ENCODE measurements around the gene NAALADL2. TPM values are rescaled to one million over a fixed set of nuclear protein-coding genes. Genes with fewer than 3 reads are reported as not detected.
A peak's percentile ranks its signal among the peaks of the same experiment; 100 is the strongest.

The NAALADL2 gene
- total RNA-seq, 1 experiment from 2014 or later = 1.6 TPM

- Histone ChIP-seq H3K4me2 (ENCODE audit: insufficient read depth, insufficient read length, low read length) (no peak overlapping the region), H3K4ac (ENCODE audit: low read depth, low read length) (no peak overlapping the region), H2BK120ac (ENCODE audit: low read depth, low read length, poor library complexity, severe bottlenecking) (no peak overlapping the region), H3K4me1 (ENCODE audit: insufficient read depth, low read length) (no peaks in the 10 kb centered on the region), H3K27ac (ENCODE audit: insufficient read length, low read depth, low read length) (no peak overlapping the region), H4K20me1 (ENCODE audit: control insufficient read depth, insufficient read depth, insufficient read length) (no peaks in the 10 kb centered on the region), H2BK12ac (ENCODE audit: insufficient read length, low read depth, low read length) (no peak overlapping the region), H3K23me2 (ENCODE audit: insufficient read length, low read depth, low read length, poor library complexity, severe bottlenecking) (no peaks in the 10 kb centered on the region), H3K18ac (ENCODE audit: insufficient read length, low read depth, low read length) (no peak overlapping the region), H2AK5ac (ENCODE audit: insufficient read length, low read length) (no peak overlapping the region), H3K9me3 (ENCODE audit: control insufficient read depth, low read depth, low read length) (no peaks in the 10 kb centered on the region), H4K91ac (ENCODE audit: insufficient read length, low read depth, low read length) (no peak overlapping the region), H3K14ac (ENCODE audit: insufficient read depth, low read length) (no peak overlapping the region), H2BK15ac (ENCODE audit: low read depth, low read length) (no peak overlapping the region), H3K79me1 (ENCODE audit: insufficient read depth, low read depth, low read length, poor library complexity, severe bottlenecking) (no peaks in the 10 kb centered on the region), H2AFZ (ENCODE audit: low read length) (peak overlapping the region; percentile 59), H2BK5ac (ENCODE audit: insufficient read length, low read length) (no peak overlapping the region), H4K5ac (ENCODE audit: insufficient read length, low read depth, low read length) (no peak overlapping the region), H3T11ph (ENCODE audit: low read length) (no peak overlapping the region), H3K27me3 (ENCODE audit: insufficient read depth, low read length) (no peaks in the 10 kb centered on the region), H2BK20ac (ENCODE audit: low read depth, low read length, poor library complexity, severe bottlenecking) (no peak overlapping the region), H3K79me2 (ENCODE audit: insufficient read depth, low read length) (no peaks in the 10 kb centered on the region), H3K23ac (ENCODE audit: insufficient read length, low read depth, low read length) (no peak overlapping the region), H3K56ac (ENCODE audit: insufficient read length, low read depth, low read length) (no peak overlapping the region), H3K9ac (ENCODE audit: extremely low read depth, insufficient read length, low read length) (no peak overlapping the region), H4K8ac (replicated peaks; ENCODE audit: insufficient read length, low read depth, low read length) (no peak overlapping the region)
- no CpG with 5 or more reads among the region's 3 CpGs for WGBS (ENCODE audit: extremely low coverage, insufficient read length, low lambda C conversion rate)
- Mint-ChIP-seq H3K27ac (no peak overlapping the region), H3K27me3 (ENCODE audit: low read depth) (no peaks in the 10 kb centered on the region), H3K4me1 (peaks cover 4% of the 10 kb centered on the region in 2 experiments; a peak in 2 of 4 replicates), H3K9me3 (peaks cover 15 to 25% of the 10 kb centered on the region in 2 experiments; a peak in 4 of 5 replicates), H3K4me3 (no peak overlapping the region), H3K36me3 (ENCODE audit: insufficient read depth in 1 of 3, low read depth in 3 of 3) (peaks cover 9 to 24% (median 16%) of the 10 kb centered on the region in 3 experiments)
- no peak for DNase-seq
- no peak for TF ChIP-seq CTCF (conservative IDR thresholded peaks at IDR 0.05)
These were observed 872.4 kb downstream of the NAALADL2 start for GRCh38 chr3:175731543-175731942.

Data from H9 (cell line).